ENCODE measurements around the gene MAST4.

The MAST4 gene

GRCh38 chr5:66923457-66923856 is 327.3 kb downstream of the MAST4 start:
- no peak for DNase-seq

- DNase-seq = no peak
Observed at GRCh38 chr5:66923922-66924321, 327.7 kb downstream of the MAST4 start.

GRCh38 chr5:66927140-66927539 is 330.9 kb downstream of the MAST4 start:
- no peak for DNase-seq

GRCh38 chr5:66929281-66929680 is 333.1 kb downstream of the MAST4 start:
- no peak for DNase-seq

GRCh38 chr5:66929995-66930394 is 333.8 kb downstream of the MAST4 start:
- DNase-seq = no peak

- no peak for DNase-seq
Observed at GRCh38 chr5:66931651-66932050, 335.5 kb downstream of the MAST4 start.

GRCh38 chr5:66932457-66932856 is 336.3 kb downstream of the MAST4 start:
- DNase-seq = no peak

- no peak for DNase-seq
Observed at GRCh38 chr5:66933066-66933465, 336.9 kb downstream of the MAST4 start.

- no peak for DNase-seq
Observed at GRCh38 chr5:66939094-66939493, 342.9 kb downstream of the MAST4 start.

- DNase-seq = no peak
Observed at GRCh38 chr5:66945389-66946349, 349.5 kb downstream of the MAST4 start.

GRCh38 chr5:66947458-66947857 is 351.3 kb downstream of the MAST4 start:
- DNase-seq = no peak

- no peak for DNase-seq
Observed at GRCh38 chr5:66949066-66949465, 352.9 kb downstream of the MAST4 start.

- no peak for DNase-seq
Observed at GRCh38 chr5:66952153-66952552, 356.0 kb downstream of the MAST4 start.

- DNase-seq = no peak
Observed at GRCh38 chr5:66956439-66956838, 360.2 kb downstream of the MAST4 start.

GRCh38 chr5:66958201-66958979 is 362.2 kb downstream of the MAST4 start:
- no peak for DNase-seq

- DNase-seq = no peak
Observed at GRCh38 chr5:66958980-66959641, 362.9 kb downstream of the MAST4 start.

- no peak for DNase-seq
Observed at GRCh38 chr5:66959653-66960052, 363.5 kb downstream of the MAST4 start.

- no peak for DNase-seq
Observed at GRCh38 chr5:66960369-66961137, 364.4 kb downstream of the MAST4 start.

- no peak for DNase-seq
Observed at GRCh38 chr5:66963559-66963971, 367.4 kb downstream of the MAST4 start.

GRCh38 chr5:66966439-66966838 is 370.2 kb downstream of the MAST4 start:
- DNase-seq = no peak

- DNase-seq = no peak
Observed at GRCh38 chr5:66967102-66967501, 370.9 kb downstream of the MAST4 start.

GRCh38 chr5:66967826-66968262 is 371.7 kb downstream of the MAST4 start:
- DNase-seq = no peak
